Measurements from ENCODE around the gene KIF16B. TPM values are rescaled to one million over a fixed set of nuclear protein-coding genes. Genes with fewer than 3 reads are reported as not detected.

Gene KIF16B
- total and polyA plus RNA-seq, 4 donors: 5.1 to 19.7 (median 8.4) TPM

GRCh38 chr20:16563066-16563806, 10.0 kb downstream of the KIF16B start:
- Histone ChIP-seq H3K4me1 (ENCODE audit: control insufficient read depth in 4 of 4, insufficient read depth in 4 of 4, low read length in 3 of 4) (no peaks in the 10 kb centered on the region), H3K9me3 (ENCODE audit: control insufficient read depth in 4 of 4, low read length in 3 of 4) (no peaks in the 10 kb centered on the region), H3K27ac (ENCODE audit: low read depth in 1 of 2, low read length in 2 of 2) (no peak overlapping the region), H3K9ac (ENCODE audit: low read depth in 1 of 2, low read length in 2 of 2) (no peak overlapping the region), H3K36me3 (ENCODE audit: control insufficient read depth in 4 of 4, insufficient read depth in 3 of 4, low read depth in 1 of 4, low read length in 3 of 4) (no peaks in the 10 kb centered on the region), H3K27me3 (ENCODE audit: control insufficient read depth in 4 of 4, insufficient read depth in 4 of 4, low read length in 3 of 4) (no peaks in the 10 kb centered on the region), H3K4me3 (ENCODE audit: low read depth in 1 of 3, low read length in 3 of 3) (no peak overlapping the region)
- no peak for TF ChIP-seq FOXA2 (IDR thresholded peaks at IDR 0.05)
- TF ChIP-seq YY1 (IDR thresholded peaks at IDR 0.05): no peak
- TF ChIP-seq EGR1 (IDR thresholded peaks at IDR 0.05; ENCODE audit: low read depth in 2 of 2): no peak
- no peak for TF ChIP-seq GABPA (IDR thresholded peaks at IDR 0.05 in 1 of 2, conservative IDR thresholded peaks at IDR 0.05 in 1 of 2)
- no peak for TF ChIP-seq SP1 (IDR thresholded peaks at IDR 0.05)
- TF ChIP-seq ATF3 (IDR thresholded peaks at IDR 0.05): no peak
- TF ChIP-seq CTCF (IDR thresholded peaks at IDR 0.05; ENCODE audit: low read depth, low read length, missing input control): no peak
- no peak for TF ChIP-seq FOXA1 (IDR thresholded peaks at IDR 0.05)
- TF ChIP-seq MAX (IDR thresholded peaks at IDR 0.05): no peak
- TF ChIP-seq TAF1 (conservative IDR thresholded peaks at IDR 0.05): no peak
- no peak for TF ChIP-seq RAD21 (IDR thresholded peaks at IDR 0.05)
- no peak for TF ChIP-seq JUND (IDR thresholded peaks at IDR 0.05)
- TF ChIP-seq REST (IDR thresholded peaks at IDR 0.05): no peak
- TF ChIP-seq ZBTB33 (IDR thresholded peaks at IDR 0.05): no peak
- no peak for TF ChIP-seq NR2F2 (IDR thresholded peaks at IDR 0.05)
- TF ChIP-seq HNF4G (IDR thresholded peaks at IDR 0.05): no peak
- TF ChIP-seq HNF4A (conservative IDR thresholded peaks at IDR 0.05): no peak
- DNase-seq (ENCODE audit: low spot score): no peak
- WGBS: 81% methylated on average over 5 of the region's 5 CpGs

Measured in liver (tissue), 9 donors.